Transverse colon (tissue), 4 donors: ENCODE measurements around the gene PCBP2. TPM values are rescaled to one million over a fixed set of nuclear protein-coding genes. Genes with fewer than 3 reads are reported as not detected.

Experiments used
- DNase-seq: peaks from one replicate; pipeline ENCODE4 v3.0.0-alpha.2; 2019
- H3K27ac ChIP-seq, 4 donors: fragments of 200-600 bp; sonication (generic); 2 replicates each; pipeline ENCODE4 v1.5.1; 2016 to 2018; ENCODE audit warnings: inconsistent platforms in 4 of 4
- H3K27me3 ChIP-seq: fragments of 200-600 bp; sonication (generic); 2 replicates; pipeline ENCODE4 v1.5.1; 2017; ENCODE audit warnings: inconsistent platforms
- H3K36me3 ChIP-seq, 4 donors: fragments of 200-600 bp; sonication (generic); 2 replicates each; pipeline ENCODE4 v1.5.1; 2017 to 2019; ENCODE audit warnings: inconsistent platforms in 4 of 4
- H3K4me1 ChIP-seq, 4 donors: fragments of 200-600 bp; sonication (generic); 2 replicates each; pipeline ENCODE4 v1.5.1; 2017 to 2020; ENCODE audit warnings: inconsistent platforms in 4 of 4
- H3K4me3 ChIP-seq, 4 donors: fragments of 200-600 bp; sonication (generic); 1 replicate in 1 of 4; 2 replicates in 3 of 4; pipeline versions ENCODE4 v1.5.1 to v1.6.1; 2017 to 2019; ENCODE audit warnings: inconsistent platforms in 4 of 4
- H3K9me3 ChIP-seq, 2 donors: fragments of 200-600 bp; sonication (generic); 2 replicates each; pipeline ENCODE4 v1.5.1; 2017 to 2019; ENCODE audit warnings: inconsistent platforms in 2 of 2
- CTCF ChIP-seq, 5 experiments: fragments of 200-600 bp in 3 of 5; fragments of 450-650 bp in 2 of 5; sonication (generic) in 3 of 5; IDR thresholded peaks; 1 replicate in 2 of 5; 2 replicates in 3 of 5; pipeline ENCODE4 v1.5.1; 2016 to 2017; ENCODE audit warnings: antibody characterized with exemption in 5 of 5, inconsistent platforms in 3 of 5, mild to moderate bottlenecking in 2 of 5, moderate library complexity in 1 of 5
- EP300 ChIP-seq: sonication (generic); formaldehyde crosslinking; IDR thresholded peaks from one replicate; pipeline ENCODE4 v1.6.1; 2017; ENCODE audit warnings: antibody characterized with exemption, low read depth
- POLR2A ChIP-seq: fragments of 450-650 bp; IDR thresholded peaks from one replicate; pipeline ENCODE4 v1.6.1; 2016; ENCODE audit warnings: antibody characterized with exemption, mild to moderate bottlenecking, moderate library complexity
- POLR2AphosphoS5 ChIP-seq, 3 donors: sonication (generic); formaldehyde crosslinking; IDR thresholded peaks; one replicate each; pipeline ENCODE4 v1.6.1; 2016; ENCODE audit warnings: antibody characterized with exemption in 3 of 3
- WGBS, 2 donors: methylation state at CpG; one replicate each; pipeline ENCODE4 v1.1.5; 2018; ENCODE audit warnings: low coverage in 1 of 2; 5-methylcytosine and 5-hydroxymethylcytosine counted together
- in situ Hi-C, 4 donors: fragments of 200-750 bp; cut with MboI; loops; one replicate each; pipeline versions ENCODE4 v1.15.0 to v1.15.1; 2017; ENCODE audit warnings: low sequenced_read_pairs in 3 of 4, low pct_ligation_motif_present in 1 of 4, low pct_unique_long_range_greater_than_20kb in 1 of 4
- intact Hi-C: fragments of 100-400 bp; cut with DNase I; formaldehyde crosslinking; loops from one replicate; pipeline ENCODE4 v1.15.1; 2023; ENCODE audit warnings: low total_unique reads
- total RNA-seq, 4 donors: library from RNA; depleted of rRNA; stranded (reverse); fragments of >200 nt; gene quantifications; one replicate each; pipeline ENCODE4 v1.1.0, GENCODE V29; 2016

PCBP2 gene
- total RNA-seq, 4 donors from 2014 or later = 340 to 492 (median 432) TPM

DNA sequence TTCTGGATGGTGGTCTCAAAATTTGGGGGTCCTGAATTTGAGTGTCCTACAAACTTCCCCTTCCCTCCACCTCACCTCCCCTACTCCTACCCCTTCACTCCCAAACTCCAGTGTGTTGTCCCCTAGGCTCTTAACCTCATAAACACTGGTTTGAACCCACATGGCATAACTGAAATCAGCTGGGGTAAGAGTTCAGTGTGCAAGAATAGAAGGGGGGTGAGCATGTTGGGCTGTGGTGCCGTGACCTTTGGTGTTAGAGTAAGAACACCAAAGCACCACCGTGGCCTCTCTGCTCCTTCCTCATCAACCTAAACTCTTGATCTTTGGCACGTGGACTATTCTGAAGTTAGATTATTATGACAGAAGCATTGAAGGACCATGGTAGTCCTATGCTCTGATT lies 11.0 kb downstream of the PCBP2 start:
- Histone ChIP-seq H3K4me3 (no peak overlapping the region), H3K27ac (no peak overlapping the region), H3K4me1 (peaks cover 0 to 3% (median 0%) of the 10 kb centered on the region in 4 donors), H3K9me3 (no peaks in the 10 kb centered on the region), H3K27me3 (no peaks in the 10 kb centered on the region), H3K36me3 (peaks cover 1 to 98% (median 51%) of the 10 kb centered on the region in 4 donors)
- WGBS, 2 donors = 60 to 69% methylated on average over 2 to 3 of the region's 3 CpGs
- in situ Hi-C loops = no loop called here
- no peak for TF ChIP-seq POLR2AphosphoS5 (IDR thresholded peaks at IDR 0.05)
- no peak for TF ChIP-seq CTCF (IDR thresholded peaks at IDR 0.05)
- TF ChIP-seq POLR2A = no peak
- TF ChIP-seq EP300 = no peak
- intact Hi-C loops = no loop called here
- DNase-seq = no peak

DNA sequence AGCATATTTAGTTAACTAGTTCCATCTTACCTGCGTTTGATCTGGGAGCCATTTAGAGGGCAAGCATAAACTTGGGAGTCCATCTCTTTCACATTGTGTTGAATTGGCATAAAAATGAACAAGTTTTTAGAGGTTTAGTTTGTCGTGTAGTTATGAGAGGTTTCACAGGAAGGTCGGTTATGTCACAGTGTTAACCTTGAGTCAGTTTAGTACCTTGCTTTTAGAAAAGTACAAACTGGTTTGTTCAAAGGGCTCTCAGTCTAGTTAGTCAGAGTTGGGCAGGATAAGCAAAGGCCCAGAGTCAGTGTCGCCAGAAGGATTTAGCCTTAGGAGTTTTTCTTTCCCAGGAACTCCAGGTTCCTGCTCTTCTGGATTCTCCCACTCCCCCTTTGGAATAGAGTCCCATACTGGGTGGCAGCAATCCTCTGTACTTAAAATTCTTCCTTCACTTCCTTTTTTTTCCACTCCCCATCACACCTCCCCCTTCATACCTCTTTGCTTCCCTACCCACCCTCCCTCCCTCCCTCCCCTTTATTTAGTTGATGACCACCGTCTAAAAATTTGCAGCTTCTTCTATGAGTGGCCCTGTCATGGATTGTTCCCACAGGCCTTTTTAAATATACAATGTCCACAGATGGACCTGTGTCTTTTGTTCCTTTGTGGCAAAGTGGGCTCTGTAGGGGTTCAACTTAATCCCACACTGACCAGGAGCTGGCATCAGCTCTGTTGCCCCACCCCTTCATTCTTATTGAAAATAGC lies 12.1 kb downstream of the PCBP2 start:
- no peak overlapping the region for H3K27ac ChIP-seq
- WGBS, 2 donors = 55 to 61% methylated on average over 4 to 5 of the region's 5 CpGs

GRCh38 chr12:53464685-53465418 lies 12.9 kb downstream of the PCBP2 start:
- in situ Hi-C loops (no loop called here), intact Hi-C loops (no loop called here)
- H3K36me3 ChIP-seq = peaks cover 1 to 99% (median 51%) of the 10 kb centered on the region in 4 donors
- 88 to 92% methylated on average over 7 to 11 of the region's 11 CpGs for WGBS, 2 donors
- TF ChIP-seq POLR2AphosphoS5 (IDR thresholded peaks at IDR 0.05) (no peak), EP300 (no peak), POLR2A (no peak), CTCF (IDR thresholded peaks at IDR 0.05) (no peak)
- H3K9me3 ChIP-seq = no peaks in the 10 kb centered on the region
- peaks cover 0 to 3% (median 0%) of the 10 kb centered on the region in 4 donors for H3K4me1 ChIP-seq
- no peak for DNase-seq
- H3K4me3 ChIP-seq = no peak overlapping the region
- H3K27me3 ChIP-seq = no peaks in the 10 kb centered on the region
- H3K27ac ChIP-seq = no peak overlapping the region

More for the DNA sequence above, 12.1 kb downstream of the PCBP2 start:
- Histone ChIP-seq H3K9me3 (no peaks in the 10 kb centered on the region), H3K36me3 (peaks cover 1 to 99% (median 51%) of the 10 kb centered on the region in 4 donors), H3K4me1 (peaks cover 0 to 3% (median 0%) of the 10 kb centered on the region in 4 donors), H3K27me3 (no peaks in the 10 kb centered on the region), H3K4me3 (no peak overlapping the region)
- intact Hi-C loops = no loop called here
- DNase-seq = no peak
- in situ Hi-C loops = no loop called here
- TF ChIP-seq EP300 (no peak), CTCF (IDR thresholded peaks at IDR 0.05) (no peak), POLR2AphosphoS5 (IDR thresholded peaks at IDR 0.05) (no peak), POLR2A (no peak)

DNA sequence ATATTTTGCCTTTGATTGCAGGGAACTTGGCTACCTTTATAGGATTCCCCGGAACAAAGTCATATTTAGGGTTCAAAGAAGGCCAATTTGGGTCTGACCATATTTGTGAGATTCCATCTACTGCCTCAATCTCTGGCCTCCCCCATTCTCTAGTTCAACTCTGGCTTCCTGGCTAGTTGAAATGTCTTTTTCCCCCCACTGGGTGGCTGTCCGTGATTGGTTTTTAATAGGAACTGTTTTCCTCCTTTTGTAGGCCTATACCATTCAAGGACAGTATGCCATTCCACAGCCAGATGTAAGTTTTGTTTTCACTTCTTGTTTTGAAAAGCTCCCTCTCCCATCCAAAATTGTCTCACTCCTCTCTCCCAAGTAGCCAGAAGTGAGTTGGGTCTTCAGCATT lies 13.8 kb downstream of the PCBP2 start:
- H3K27me3 ChIP-seq = no peaks in the 10 kb centered on the region
- H3K27ac ChIP-seq = no peak overlapping the region
- no peak for TF ChIP-seq CTCF (IDR thresholded peaks at IDR 0.05)
- no peak for TF ChIP-seq POLR2A
- TF ChIP-seq POLR2AphosphoS5 (IDR thresholded peaks at IDR 0.05) = no peak
- TF ChIP-seq EP300 = no peak
- intact Hi-C loops = no loop called here
- in situ Hi-C loops = no loop called here
- no peak for DNase-seq
- peaks cover 1 to 99% (median 51%) of the 10 kb centered on the region in 4 donors for H3K36me3 ChIP-seq
- H3K9me3 ChIP-seq = no peaks in the 10 kb centered on the region
- H3K4me1 ChIP-seq = peaks cover 0 to 3% (median 0%) of the 10 kb centered on the region in 4 donors
- 62 to 64% methylated on average over 2 of the region's 2 CpGs for WGBS, 2 donors
- no peak overlapping the region for H3K4me3 ChIP-seq
